A673 (cell line): ENCODE measurements around the gene KNCN. TPM values are rescaled to one million over a fixed set of nuclear protein-coding genes. Genes with fewer than 3 reads are reported as not detected.

Experiments
- BruUV-seq: library from RNA; stranded (reverse); fragments of 400-500 nt; replicated peaks from 2 replicates; lab custom pipeline; 2021; lab: Mats Ljungman, UMichigan
- CTCF ChIA-PET: fragments of 300-600 bp; sonication (Branson Sonifier 250); formaldehyde crosslinking; loops from one replicate; lab custom pipeline; 2022; ENCODE audit warnings: antibody characterized with exemption; lab: Charles Lee
- POLR2A ChIA-PET: fragments of 300-600 bp; sonication (Branson Sonifier 250); formaldehyde crosslinking; loops from one replicate; lab custom pipeline; 2022; ENCODE audit warnings: antibody characterized with exemption; ENCODE audit not compliant: low non-redundant PET; lab: Charles Lee
- DNase-seq: peaks from one replicate; pipeline ENCODE4 v3.0.0-alpha.2; 2015; ENCODE audit warnings: low spot score
- H3K27ac ChIP-seq: fragments of 200-600 bp; sonication (generic); 2 replicates; pipeline ENCODE4 v1.5.1; 2016; ENCODE audit warnings: mixed run types, low read depth, mild to moderate bottlenecking, mixed read lengths, antibody characterized with exemption, low read length; ENCODE audit not compliant: poor library complexity, severe bottlenecking
- H3K27me3 ChIP-seq: fragments of 200-600 bp; sonication (generic); replicated peaks from 2 replicates; pipeline ENCODE4 v1.6.1; 2017; ENCODE audit warnings: mixed run types, low read depth, mild to moderate bottlenecking, mixed read lengths, antibody characterized with exemption, low read length; ENCODE audit not compliant: insufficient read depth, poor library complexity
- H3K36me3 ChIP-seq: fragments of 200-600 bp; sonication (generic); 2 replicates; pipeline ENCODE4 v1.6.1; 2016; ENCODE audit warnings: mixed run types, mild to moderate bottlenecking, mixed read lengths, antibody characterized with exemption, low read length; ENCODE audit not compliant: insufficient read depth, poor library complexity, severe bottlenecking
- H3K4me1 ChIP-seq: fragments of 200-600 bp; sonication (generic); 2 replicates; pipeline ENCODE4 v1.6.1; 2017; ENCODE audit warnings: mixed run types, mild to moderate bottlenecking, mixed read lengths, antibody characterized with exemption, low read length; ENCODE audit not compliant: insufficient read depth, poor library complexity, severe bottlenecking
- H3K4me3 ChIP-seq: fragments of 200-600 bp; sonication (generic); 2 replicates; pipeline ENCODE4 v1.5.1; 2016; ENCODE audit warnings: low read depth, mixed run types, mild to moderate bottlenecking, mixed read lengths, low read length; ENCODE audit not compliant: poor library complexity, severe bottlenecking
- H3K9me3 ChIP-seq: fragments of 200-600 bp; sonication (generic); 2 replicates; pipeline ENCODE4 v1.6.1; 2016; ENCODE audit warnings: mixed run types, low read depth, mild to moderate bottlenecking, mixed read lengths, antibody characterized with exemption, low read length; ENCODE audit not compliant: poor library complexity, severe bottlenecking
- CTCF ChIP-seq: fragments of 300-800, 200-600 bp; sonication (generic); conservative IDR thresholded peaks from 2 replicates; pipeline ENCODE4 v1.5.1; 2017; ENCODE audit warnings: low read depth, mild to moderate bottlenecking, antibody characterized with exemption, low read length, moderate library complexity, mixed read lengths
- EZH2 ChIP-seq: fragments of 200-600 bp; sonication (generic); IDR thresholded peaks from 2 replicates; pipeline ENCODE4 v1.6.1; 2017; ENCODE audit warnings: borderline replicate concordance, low read depth, mild to moderate bottlenecking, mixed read lengths, antibody characterized with exemption, low read length; ENCODE audit not compliant: poor library complexity, severe bottlenecking
- intact Hi-C: fragments of 100-400 bp; cut with micrococcal nuclease; formaldehyde crosslinking; loops from one replicate; pipeline ENCODE4 v1.10.0; 2022; ENCODE audit not compliant: unreplicated experiment
- total RNA-seq: library from RNA; stranded (reverse); gene quantifications from 2 replicates; pipeline ENCODE4 v1.2.3, GENCODE V29; 2021

The KNCN gene
- total RNA-seq, 1 experiment from 2014 or later: not detected

- no peaks in the 10 kb centered on the region for H3K27me3 ChIP-seq
- BruUV-seq: no TSS peak
- no peaks in the 10 kb centered on the region for H3K9me3 ChIP-seq
- CTCF ChIA-PET: no interaction called here
- no peak overlapping the region for H3K27ac ChIP-seq
- H3K36me3 ChIP-seq: peaks cover 3% of the 10 kb centered on the region
- no peak for TF ChIP-seq CTCF
- TF ChIP-seq EZH2: no peak
- no peak overlapping the region for H3K4me3 ChIP-seq
- DNase-seq: no peak
- intact Hi-C loops: no loop called here
- no peaks in the 10 kb centered on the region for H3K4me1 ChIP-seq
- POLR2A ChIA-PET: no interaction called here
These were observed 34.0 kb upstream of the KNCN start for GRCh38 chr1:46585312-46585938.

GRCh38 chr1:46583494-46583893, 32.0 kb upstream of the KNCN start:
- POLR2A ChIA-PET: no interaction called here
- BruUV-seq: no TSS peak
- Histone ChIP-seq H3K4me1 (no peaks in the 10 kb centered on the region), H3K27ac (no peak overlapping the region), H3K4me3 (no peak overlapping the region), H3K27me3 (no peaks in the 10 kb centered on the region), H3K9me3 (no peaks in the 10 kb centered on the region), H3K36me3 (peaks cover 3% of the 10 kb centered on the region)
- no peak for TF ChIP-seq EZH2
- intact Hi-C loops: no loop called here
- no peak for DNase-seq
- CTCF ChIA-PET: no interaction called here

GRCh38 chr1:46582972-46583371, 31.5 kb upstream of the KNCN start:
- BruUV-seq: no TSS peak
- intact Hi-C loops: no loop called here
- no peak overlapping the region for H3K27ac ChIP-seq
- no peaks in the 10 kb centered on the region for H3K27me3 ChIP-seq
- TF ChIP-seq CTCF (no peak), EZH2 (no peak)
- CTCF ChIA-PET: no interaction called here
- DNase-seq: no peak
- peaks cover 3% of the 10 kb centered on the region for H3K36me3 ChIP-seq
- H3K4me1 ChIP-seq: no peaks in the 10 kb centered on the region
- POLR2A ChIA-PET: no interaction called here
- H3K4me3 ChIP-seq: no peak overlapping the region
- H3K9me3 ChIP-seq: no peaks in the 10 kb centered on the region
